ENCODE data around the gene MB. TPM values are rescaled to one million over a fixed set of nuclear protein-coding genes. Genes with fewer than 3 reads are reported as not detected.

MB gene
- total RNA-seq, 1 donor from 2014 or later = not detected

DNA sequence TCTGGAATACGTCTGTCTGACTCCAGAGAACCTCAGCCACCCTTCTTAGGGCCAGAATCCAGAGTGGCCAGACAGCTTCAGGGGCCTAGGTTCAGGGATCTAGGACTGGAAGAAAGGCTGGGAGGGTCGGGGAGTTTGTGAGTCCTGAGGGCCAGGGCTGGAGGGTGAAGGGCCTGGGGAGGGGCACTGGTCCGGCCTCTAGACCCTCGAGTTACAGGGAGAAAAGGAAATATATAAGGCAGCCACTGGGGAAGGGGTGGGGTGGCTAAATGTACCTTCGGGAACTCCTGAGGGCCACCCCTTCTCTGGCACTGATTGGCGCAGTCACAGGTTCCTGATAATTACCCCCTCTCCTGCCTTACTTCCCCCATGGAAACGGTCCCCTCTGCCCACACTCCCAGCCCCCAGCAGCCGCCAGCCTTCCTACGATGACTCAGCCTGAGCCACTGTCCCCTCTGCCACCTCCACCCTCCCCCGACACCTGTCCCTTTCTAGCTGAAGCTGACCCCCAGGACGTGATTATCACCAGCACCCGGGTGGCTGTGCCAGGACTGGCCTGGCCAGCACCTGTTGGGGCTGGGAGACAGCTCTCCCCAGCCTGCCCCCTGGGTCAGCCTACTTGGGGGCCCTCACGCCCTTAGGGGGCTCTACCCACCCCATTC lies 26.4 kb downstream of the MB start:
- TF ChIP-seq, protein P1, sequence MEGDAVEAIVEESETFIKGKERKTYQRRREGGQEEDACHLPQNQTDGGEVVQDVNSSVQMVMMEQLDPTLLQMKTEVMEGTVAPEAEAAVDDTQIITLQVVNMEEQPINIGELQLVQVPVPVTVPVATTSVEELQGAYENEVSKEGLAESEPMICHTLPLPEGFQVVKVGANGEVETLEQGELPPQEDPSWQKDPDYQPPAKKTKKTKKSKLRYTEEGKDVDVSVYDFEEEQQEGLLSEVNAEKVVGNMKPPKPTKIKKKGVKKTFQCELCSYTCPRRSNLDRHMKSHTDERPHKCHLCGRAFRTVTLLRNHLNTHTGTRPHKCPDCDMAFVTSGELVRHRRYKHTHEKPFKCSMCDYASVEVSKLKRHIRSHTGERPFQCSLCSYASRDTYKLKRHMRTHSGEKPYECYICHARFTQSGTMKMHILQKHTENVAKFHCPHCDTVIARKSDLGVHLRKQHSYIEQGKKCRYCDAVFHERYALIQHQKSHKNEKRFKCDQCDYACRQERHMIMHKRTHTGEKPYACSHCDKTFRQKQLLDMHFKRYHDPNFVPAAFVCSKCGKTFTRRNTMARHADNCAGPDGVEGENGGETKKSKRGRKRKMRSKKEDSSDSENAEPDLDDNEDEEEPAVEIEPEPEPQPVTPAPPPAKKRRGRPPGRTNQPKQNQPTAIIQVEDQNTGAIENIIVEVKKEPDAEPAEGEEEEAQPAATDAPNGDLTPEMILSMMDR (conservative IDR thresholded peaks at IDR 0.05; ENCODE audit: low read depth, low read length) = no peak
- H3K4me3 ChIP-seq (ENCODE audit: low read depth, low read length) = no peak overlapping the region
- no peak for DNase-seq (ENCODE audit: low read depth)

DNA sequence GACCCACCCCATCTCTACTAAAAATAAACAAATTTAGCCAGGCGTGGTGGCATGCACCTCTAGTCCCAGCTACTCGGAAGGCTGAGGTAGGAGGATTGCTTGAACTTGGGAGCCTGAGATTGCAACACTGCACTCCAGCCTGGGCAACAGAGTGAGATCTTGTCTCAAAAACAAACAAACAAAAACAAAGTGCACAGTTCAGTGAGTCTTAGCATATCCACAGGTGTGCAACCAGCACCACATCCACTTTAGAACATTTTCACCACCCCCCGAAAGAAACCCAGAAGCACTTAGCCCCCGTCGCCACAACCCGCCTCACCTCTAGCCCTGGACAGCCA lies 27.4 kb downstream of the MB start:
- DNase-seq (ENCODE audit: low read depth) = no peak
- TF ChIP-seq, protein P1 (conservative IDR thresholded peaks at IDR 0.05; ENCODE audit: low read depth, low read length) = no peak
- H3K4me3 ChIP-seq (ENCODE audit: low read depth, low read length) = no peak overlapping the region

DNA sequence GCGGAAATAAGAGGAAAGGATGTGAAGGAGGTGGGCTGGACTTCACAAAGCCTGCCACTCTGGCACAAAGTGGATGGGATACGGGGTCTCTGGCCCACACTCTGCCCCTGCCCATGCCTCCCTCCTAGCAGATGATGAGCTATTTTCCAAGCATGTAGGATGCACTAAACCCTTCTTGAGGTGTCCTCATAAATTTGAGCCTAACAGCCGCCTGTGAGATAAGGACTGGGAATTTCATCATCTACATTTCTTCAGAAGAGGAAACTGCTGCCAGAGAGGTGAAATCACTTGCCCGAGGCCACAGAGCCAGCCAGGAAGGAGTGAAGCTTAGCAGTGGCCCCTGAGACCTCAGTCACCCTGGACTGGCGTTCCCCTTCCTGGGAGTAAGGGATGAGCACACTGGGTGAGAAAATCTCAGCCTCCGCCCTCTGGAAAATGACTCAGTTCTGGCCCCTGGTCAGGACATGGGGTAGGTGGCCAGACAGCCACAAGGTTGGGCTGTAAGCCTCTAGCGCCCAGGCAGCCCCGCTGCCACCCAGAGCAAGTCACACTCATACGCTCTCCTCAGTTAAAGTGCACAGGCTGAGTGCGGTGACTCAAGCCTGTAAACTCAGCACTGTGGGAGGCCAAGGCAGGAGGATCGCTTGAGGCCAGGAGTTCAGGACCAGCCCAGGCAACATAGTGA lies 27.9 kb downstream of the MB start:
- TF ChIP-seq, protein P1 (conservative IDR thresholded peaks at IDR 0.05; ENCODE audit: low read depth, low read length) = no peak
- peak; percentile 62 for DNase-seq (ENCODE audit: low read depth)
- H3K4me3 ChIP-seq (ENCODE audit: low read depth, low read length) = no peak overlapping the region

DNA sequence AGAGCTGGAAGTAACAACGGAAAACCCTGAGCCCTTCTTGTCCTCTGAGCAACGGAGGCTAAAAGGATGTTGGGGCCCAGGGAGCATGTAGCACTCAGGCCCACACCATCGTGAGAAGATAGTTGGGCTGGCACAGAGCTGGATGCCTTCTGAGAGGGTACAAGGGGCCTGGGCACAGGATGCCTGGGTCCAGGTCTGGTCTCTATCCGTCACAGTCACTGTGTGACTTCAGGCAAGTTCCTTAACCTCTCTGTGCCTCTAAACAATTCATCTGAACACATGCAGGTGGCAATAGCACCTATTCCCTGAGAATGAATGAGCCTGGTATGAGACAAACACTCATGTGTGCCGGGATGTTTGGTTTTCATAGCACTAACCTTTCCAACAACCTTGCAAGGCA lies 29.2 kb downstream of the MB start:
- TF ChIP-seq, protein P1 (conservative IDR thresholded peaks at IDR 0.05; ENCODE audit: low read depth, low read length) = no peak
- H3K4me3 ChIP-seq (ENCODE audit: low read depth, low read length) = no peak overlapping the region
- no peak for DNase-seq (ENCODE audit: low read depth)

DNA sequence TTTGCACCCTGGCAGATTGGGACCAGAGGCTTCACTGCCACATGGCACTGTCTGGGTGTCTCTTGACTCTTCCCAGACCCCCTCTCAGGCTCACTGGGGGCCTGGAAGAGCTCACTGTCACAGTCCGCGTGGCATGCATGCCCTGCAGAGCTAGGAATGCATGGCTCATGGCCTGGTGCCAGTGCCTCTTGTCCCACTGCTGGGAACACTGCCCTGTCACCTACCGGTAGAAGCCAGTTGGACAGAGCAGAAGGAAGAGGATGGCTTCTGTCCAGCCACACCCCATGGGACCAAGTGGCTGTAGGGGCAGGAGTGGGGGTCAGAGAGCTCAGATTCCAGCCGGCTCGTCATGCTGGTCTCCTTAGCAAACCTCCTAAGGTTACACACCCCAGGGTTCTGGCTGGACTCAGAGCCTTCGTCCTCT lies 29.7 kb downstream of the MB start:
- no peak overlapping the region for H3K4me3 ChIP-seq (ENCODE audit: low read depth, low read length)
- DNase-seq (ENCODE audit: low read depth) = no peak
- TF ChIP-seq, protein P1 (conservative IDR thresholded peaks at IDR 0.05; ENCODE audit: low read depth, low read length) = no peak

DNA sequence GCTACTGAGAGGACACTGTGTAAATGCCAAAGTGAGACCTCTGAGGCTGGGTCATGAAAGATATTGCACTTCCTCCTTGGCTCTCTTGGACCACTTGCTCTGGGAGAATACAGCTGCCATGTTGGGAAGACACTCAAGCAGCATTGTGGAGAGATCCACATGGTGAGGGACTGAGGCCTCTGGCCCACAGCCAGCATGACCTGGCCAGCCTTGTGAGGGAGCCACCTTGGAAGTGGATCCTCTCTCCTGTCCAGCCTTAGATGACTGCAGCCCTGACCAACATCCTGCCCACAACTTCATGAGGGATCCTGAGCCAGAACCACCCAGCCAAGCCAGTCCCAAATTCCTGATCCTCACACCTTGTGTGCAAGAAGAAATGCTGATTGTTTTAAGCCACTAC lies 30.4 kb downstream of the MB start:
- H3K4me3 ChIP-seq (ENCODE audit: low read depth, low read length) = no peak overlapping the region
- no peak for DNase-seq (ENCODE audit: low read depth)
- TF ChIP-seq, protein P1 (conservative IDR thresholded peaks at IDR 0.05; ENCODE audit: low read depth, low read length) = no peak
